Stimulated activated naive CD4-positive, alpha-beta T cell (primary cell): ENCODE measurements around the gene SRC.
"Not testable (repeated sequence)": the region's sequence is repeated elsewhere in the genome, so short reads cannot be mapped to it uniquely, and the experiment has no call there.

Experiments used
- DNase-seq, 6 experiments: peaks; one replicate each; lab custom pipeline; 2025; lab: John Stamatoyannopoulos, UW

Gene SRC

DNA sequence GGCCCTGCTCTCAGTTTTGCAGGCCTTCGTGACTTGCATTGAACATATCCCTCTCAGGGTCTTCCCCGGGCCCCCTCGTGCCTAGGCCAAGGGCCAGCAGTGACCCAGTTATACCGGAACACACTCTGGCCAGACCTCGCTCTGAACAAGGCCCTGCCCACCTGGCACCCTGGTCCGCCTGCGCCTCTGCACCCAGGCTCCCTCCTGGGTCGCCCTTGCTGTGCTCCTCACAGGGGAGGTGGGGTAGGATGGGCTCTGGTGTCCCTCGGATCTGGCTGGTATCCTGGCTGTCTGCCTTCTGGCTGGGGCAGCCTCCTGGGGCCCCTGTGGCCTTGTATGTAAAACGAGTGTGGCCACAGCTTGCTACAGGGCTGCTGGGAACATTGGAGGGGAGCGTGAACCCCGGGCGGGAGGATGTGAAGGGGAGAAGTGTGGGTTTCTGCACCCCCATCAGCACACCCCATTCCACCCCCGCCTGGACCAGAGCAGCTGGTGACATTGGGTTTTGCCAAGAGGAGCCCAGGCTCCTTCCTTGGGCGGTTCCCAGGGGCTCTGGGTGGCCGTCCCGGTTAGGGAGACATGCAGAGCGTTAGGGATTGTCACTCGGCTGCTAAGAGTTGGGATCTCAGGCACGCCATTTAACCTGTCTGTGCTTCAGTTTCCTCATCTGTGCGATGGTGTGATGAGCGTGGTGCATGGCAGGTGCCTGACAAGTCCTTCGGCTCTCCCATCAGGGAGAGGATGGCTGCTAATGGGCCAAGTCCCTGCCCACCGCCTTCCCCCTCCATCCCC lies 17.5 kb downstream of the SRC start:
- DNase-seq: no peak

DNA sequence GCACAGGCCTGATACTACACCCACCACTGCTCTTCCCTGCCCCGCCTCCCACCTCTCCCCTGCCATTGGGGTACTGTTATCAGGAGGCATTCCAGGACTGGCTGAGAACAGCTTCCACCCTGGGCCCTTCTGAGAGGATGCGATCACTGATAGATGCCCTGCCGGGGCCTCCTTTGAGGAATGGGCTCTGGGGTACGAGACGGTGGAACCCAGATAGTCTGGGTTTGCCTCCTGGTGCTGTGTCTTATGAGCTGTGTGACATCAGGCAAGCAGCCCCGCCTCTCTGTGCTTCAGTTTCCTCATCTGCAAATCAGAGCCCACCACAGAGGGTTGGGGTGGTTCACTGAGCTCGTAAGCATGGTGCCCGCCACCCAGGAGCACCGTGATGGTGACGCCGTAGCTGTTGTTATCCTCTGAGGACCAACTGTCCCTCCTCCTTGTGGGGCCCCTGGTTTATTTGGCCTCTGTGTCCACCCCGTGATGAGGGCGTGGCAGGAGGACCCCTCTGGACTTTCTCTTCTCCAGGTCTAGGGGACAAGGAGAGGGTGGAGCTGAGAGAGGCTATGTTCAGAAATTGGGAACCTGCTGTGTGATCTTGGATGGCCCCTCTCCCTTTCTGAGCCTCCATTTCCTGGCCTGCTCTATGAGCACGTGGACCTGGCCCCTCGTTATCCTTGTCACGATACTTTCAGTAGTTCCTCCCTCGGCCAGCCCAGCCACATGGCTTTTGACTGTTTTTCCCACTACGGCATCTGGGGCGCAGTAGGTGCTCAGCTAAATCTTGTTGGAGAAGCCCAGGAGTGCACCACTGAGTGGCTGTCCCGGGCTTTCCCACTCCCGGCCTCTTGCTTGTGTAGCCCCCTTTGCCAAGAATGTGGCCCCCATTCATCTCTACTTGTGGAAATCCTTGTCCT lies 18.3 kb downstream of the SRC start:
- no peak for DNase-seq

DNA sequence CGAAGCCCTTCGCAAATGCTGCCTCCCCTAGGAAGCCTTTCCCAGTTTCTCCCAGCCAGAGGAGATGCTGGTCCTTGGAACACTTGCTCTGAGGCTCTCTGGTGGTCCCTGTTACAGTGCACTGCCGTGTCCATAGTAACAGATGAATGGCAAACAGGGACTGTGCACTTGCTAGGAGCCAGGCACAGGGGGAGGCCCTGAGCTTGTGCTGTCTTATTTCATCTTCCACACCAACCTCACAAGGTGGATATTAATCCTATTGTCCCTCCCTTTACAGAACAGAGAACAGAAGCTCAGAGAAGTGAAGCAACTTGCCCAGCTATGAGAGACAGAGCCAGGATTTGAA lies 19.0 kb downstream of the SRC start:
- no peak for DNase-seq

DNA sequence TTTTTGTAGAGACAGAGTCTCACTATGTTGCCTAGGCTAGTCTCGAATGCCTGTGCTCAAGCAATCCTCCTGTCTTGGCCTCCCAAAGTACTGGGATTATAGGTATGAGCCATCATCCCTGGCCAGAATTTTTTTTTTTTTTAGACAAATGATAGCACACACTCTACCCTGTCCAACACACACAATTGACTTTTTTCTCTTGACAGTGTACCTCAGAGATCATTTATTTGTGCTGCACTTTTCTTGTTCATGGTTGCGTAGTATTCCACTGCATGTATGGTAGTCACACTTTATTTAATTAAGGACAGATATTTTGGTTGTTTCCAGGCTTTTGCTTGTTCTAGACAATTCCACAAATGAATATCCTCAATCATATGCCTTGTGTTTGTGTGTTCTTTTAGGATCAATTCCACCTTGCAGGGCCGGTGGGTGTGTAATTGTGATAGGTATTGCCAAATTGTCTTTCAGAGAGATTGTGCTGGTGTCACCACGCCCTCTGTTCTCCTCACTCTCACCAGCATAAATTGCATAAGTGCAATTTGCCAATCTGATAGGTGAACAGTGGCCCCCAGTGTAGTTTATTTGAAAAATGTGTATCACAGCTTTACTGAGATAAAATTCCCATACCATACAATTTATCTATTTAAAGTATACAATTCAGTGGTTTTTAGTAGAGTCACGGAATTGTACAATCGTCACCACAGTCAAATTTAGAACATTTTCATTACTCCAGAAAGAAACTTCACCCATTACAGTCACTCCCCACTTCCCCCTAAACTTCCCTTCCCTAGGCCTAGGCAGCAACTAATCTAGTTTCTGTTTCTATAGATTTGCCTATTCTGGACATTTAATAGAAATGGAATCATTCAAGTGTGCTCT lies 20.1 kb downstream of the SRC start:
- no peak for DNase-seq

DNA sequence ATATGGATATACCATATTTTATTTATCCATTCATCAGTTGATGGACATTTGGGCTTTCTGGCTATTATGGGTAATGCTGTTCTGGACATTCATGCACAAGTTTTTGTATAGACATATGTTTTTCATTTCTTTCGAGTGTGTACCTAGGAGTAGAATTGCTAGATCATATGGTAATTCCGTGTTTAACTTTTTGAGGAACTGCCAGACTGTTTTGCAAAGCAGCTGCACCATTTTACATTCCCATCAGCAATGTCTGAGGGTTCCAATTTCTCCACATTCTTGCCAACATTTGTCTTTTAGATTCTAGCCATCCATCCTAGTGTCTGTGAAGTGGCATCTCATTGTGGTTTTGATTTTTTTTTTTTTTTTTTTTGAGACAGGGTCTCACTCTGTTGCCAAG lies 20.8 kb downstream of the SRC start:
- DNase-seq: no peak

DNA sequence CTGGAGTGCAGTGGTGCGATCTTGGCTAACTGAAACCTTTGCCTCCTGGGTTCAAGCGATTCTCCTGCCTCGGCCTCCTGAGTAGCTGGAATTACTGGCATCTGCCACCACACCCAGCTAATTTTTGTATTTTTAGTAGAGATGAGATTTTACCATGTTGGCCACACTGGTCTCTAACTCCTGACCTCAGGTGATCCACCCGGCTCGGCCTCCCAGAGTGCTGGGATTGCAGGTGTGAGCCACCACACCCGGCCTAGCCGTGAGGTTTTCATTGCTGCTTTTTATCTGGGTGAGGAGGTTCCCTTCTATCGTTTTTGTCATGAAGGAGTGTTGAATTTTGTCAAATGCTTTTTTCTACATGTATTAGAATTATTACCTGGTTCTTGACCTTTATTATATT lies 23.9 kb downstream of the SRC start:
- no peak for DNase-seq

DNA sequence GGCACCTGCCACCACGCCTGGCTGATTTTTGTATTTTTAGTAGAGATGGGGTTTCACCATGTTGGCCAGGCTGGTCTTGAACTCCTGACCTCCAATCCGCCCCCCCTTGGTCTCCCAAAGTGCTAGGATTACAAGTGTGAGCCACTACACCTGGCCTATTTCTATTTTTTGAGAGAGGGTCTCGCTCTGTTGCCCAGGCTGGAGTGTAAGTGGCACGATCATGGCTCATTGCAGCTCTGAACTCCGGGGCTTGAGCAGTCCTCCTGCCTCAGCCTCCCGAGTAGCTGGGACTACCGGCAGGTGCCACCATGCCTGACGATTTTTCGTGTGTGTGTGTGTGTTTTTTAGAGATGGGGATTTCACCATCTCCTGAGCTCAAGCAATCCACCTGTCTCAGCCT lies 25.9 kb downstream of the SRC start:
- not testable (repeated sequence) for DNase-seq

DNA sequence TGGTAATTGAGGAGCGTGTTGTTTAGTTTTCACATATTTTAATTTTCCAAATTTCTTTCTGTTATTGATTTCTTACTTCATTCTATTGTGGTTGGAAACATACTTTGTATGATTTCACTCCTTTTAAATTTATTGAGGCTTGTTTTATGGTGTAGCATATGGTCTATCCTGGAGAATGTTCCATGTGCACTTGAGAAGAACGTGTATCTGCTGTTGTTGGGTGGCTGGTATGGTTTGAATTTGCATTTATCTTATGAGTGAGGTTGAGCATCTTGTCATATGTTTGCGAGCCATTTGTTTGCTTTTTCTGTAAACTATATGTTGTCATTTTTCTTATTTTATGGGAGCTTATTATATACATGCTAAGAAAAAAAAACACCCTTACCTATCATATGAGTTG lies 26.5 kb downstream of the SRC start:
- no peak for DNase-seq

DNA sequence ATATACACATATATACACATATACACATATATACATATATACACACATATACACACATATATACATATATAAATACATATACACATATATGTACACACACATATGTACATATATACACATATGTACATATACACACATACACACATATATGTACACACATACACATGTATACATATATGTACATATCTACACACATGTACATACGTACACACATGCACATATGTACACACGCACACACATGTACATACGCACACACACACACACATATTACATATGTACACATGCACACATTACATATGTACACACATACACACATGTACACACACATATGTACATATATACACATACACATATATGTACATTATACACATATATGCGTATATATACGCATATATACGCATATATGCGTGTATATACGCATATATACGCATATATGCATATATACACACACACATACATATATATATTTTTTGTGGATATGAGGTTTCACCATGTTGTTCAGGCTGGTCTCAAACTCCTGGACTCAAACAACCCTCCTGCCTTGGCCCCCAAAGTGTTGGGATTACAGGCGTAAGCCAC lies 27.2 kb downstream of the SRC start:
- DNase-seq: no peak

DNA sequence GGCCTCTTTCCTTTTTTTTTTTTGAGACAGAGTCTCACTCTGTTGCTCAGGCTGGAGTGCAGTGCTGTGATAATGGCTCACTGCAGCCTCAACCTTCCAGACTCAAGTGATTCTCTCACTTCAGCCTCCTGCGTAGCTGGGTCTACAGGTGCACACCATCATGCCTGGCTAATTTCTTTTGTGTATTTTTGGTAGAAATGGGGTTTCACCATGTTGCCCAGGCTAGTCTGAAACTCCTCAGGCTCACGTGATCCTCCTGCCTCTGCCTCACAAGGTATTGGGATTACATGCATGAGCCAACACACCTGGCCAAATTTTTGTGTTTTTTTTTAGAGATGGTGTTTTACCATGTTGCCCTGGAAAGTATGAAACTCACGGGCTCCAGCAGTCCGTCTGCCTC lies 29.3 kb downstream of the SRC start:
- no peak for DNase-seq

DNA sequence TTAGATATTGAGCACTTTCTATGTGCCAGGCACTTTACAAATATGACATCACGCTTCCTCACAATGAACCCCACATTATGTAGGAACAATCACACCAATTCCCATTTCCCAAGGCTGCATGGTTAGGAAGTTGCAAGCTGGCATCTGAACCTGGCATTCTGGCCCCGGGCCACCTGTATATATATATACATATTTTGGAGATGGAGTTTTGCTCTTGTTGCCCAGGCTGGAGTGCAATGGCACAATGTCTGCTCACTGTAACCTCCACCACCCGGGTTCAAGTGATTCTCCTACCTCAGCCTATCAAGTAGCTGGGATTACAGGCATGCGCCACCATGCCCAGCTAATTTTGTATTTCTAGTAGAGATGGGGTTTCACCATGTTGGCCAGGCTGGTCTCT lies 30.4 kb downstream of the SRC start:
- DNase-seq: no peak

DNA sequence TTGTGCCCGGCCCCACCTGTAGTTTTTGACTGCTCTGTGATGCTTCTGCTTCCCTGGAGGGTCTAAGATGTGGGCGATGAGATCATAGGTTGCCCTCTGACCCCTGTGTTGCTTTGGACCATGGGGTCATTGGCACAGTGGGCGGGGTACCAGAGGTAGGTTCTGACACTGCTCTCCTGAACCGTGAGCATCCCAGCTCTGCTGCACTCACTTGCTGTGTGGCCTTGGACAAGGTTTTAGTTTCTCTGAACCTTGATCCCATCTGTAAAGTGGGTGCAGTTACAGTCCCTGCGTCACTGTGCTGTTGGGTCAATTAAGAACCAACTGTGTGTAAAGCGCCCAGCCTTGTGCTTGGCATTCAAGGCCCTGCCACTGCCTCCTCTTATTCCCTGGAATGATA lies 30.9 kb downstream of the SRC start:
- DNase-seq: no peak

DNA sequence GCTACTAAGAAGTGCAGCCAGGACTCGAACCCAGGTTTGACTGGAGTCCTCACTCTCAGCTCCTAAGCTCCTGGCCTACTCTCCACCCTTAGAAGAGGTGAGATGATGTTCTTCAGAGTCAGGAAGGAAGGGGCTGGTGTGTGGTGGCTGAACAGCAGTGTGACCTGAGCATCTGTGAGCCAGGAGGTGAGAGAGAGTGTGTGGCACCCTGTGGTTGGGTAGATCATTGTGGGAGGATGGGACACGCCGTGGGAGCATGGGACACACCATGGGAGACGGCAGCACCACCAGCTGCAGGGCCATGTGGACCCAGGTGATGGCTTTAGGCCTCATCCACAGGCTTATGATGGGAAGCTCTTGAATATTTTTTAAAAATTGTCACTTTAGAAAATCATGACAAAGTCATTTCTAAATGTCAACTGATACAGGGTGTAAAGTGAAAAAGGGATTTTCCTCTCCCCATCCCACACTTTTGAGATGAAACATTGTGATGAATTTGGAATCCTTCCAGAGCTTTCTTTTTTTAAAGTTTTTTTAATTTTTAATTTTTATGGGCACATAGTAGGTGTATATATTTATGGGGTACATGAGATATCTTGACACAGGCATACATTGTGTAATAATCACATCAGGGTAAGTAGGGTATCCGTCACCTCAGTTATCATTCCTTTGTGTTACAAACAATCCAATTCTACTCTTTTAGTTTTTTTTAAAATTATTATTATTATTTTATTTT lies 31.6 kb downstream of the SRC start:
- no peak for DNase-seq

DNA sequence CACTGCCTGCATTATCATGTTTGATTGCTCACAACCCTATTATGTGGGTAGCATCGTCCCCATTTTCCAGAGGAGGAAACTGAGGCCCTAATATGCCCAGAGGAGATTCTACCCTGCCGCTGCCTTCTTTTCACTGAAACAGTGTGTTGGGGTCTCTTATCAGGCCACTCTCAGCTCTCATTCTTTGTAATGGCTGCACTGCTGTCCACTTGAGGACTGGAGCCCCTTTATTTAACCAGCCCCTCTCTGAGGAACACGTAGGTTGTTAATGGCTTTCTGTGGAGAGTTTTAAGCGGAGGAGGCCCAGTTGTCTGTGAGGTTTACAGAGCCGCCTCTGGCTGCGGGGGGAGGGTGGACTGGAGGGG lies 32.5 kb downstream of the SRC start:
- no peak for DNase-seq

DNA sequence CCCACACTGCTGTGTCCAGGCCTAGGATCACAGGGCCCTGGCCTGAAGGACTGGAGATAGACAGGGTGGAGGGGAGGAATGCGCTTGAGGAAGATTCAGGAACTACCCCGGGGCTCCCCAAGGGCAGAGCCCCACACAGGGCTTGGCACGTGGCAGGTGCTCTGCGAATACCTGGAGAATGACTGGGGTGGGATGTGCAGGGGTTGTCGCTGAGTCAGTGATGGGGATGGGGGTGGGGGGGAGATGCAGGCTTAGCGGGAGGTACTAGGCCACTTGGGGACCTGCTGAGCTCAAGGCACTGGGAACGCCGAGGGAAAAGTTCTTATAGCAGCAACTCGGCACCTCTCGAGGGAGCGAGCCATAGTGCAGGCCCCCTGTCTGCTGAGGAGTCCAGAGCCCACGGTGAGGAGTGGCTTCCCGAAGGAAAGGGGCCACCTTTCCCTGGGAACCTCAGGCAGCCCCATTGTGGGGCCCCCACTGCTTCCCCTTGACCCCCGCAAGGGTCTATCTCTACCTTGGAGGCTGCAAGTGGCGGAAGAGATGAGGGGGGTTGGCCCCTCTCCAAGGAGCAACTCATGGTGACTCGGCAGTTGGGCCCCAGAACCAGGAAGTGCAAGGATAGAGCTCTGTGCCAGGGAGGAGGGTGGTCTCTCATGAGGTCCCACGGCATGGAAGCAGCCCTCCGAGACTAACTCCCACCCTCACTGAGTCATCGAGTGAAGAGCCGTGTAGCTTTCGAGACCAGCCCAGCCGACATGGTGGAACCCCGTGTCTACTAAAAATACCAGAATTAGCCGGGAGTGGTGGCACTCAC lies 33.1 kb downstream of the SRC start:
- no peak for DNase-seq

DNA sequence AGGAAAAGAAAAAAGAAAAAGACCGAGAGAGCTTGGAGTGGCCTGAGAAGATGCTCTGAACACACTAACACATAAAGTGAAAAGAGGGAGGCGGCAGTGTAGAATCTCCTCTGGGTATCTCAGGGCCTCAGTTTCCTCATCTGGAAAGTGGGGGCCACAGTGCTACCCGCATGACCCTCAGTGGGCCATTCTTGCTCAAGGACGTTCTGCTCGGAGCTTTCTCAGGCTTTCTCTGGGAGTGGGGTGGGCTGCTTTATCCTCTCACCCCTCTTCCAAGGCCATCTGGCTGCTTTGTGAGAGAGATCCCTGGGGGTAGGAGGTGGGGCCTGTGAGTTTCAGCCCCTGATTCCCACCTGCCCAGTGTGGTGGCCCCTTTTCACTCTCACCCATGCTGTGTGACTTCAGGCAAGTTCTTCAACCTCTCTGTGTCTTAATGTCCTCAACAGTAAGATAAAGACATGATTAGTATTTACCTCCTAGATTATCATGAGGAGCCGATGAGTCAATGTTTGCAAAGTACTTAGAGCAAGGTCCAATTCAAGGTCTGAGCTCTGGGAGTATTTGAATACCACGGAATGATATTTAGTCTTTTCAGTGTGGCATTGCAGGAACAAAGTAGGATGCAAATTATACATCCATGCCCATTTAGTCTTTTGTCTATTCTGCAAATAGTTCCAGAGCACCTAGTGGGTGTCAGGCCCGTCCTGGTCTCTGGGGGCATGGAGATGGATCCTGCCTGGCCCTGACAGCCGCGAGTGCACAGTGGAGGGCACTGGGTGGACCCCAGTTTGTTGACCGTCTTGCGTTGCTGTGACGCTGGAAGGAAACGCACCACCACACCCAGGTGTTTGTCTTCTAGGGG lies 34.3 kb downstream of the SRC start:
- no peak for DNase-seq

DNA sequence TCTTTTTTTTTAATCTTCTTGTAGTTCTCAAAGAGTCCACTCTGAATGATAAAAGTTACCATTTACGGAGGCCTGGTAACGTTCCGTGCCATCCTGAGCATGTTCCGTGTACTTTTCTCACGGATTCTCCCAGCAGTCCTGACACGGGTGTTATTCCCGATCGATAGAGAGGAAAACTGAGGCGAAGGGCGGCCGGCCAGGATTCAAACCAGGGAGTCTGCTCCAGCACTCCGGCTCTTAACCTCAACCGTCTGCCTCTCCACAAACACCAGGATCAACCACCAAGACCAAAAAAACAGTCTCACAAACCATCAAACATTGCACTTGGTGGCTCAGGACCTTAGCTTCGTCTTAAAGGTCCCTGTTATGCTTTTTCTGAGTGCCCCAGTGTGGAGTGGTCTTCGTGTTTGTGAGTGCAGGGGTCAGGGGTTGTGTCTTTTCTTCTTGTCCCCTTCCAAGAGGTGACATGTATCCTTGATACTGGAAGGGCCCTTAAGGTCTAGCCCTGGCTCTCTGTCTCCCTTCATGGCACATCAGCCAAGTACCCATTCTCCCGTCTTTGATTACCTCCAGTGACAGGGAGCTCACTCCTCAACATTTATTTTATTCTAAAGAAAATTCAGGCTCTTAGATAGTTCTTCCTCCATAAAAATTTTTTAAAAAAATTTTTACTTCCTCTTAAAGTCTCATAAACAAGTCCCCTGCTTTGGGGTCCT lies 35.1 kb downstream of the SRC start:
- no peak for DNase-seq

DNA sequence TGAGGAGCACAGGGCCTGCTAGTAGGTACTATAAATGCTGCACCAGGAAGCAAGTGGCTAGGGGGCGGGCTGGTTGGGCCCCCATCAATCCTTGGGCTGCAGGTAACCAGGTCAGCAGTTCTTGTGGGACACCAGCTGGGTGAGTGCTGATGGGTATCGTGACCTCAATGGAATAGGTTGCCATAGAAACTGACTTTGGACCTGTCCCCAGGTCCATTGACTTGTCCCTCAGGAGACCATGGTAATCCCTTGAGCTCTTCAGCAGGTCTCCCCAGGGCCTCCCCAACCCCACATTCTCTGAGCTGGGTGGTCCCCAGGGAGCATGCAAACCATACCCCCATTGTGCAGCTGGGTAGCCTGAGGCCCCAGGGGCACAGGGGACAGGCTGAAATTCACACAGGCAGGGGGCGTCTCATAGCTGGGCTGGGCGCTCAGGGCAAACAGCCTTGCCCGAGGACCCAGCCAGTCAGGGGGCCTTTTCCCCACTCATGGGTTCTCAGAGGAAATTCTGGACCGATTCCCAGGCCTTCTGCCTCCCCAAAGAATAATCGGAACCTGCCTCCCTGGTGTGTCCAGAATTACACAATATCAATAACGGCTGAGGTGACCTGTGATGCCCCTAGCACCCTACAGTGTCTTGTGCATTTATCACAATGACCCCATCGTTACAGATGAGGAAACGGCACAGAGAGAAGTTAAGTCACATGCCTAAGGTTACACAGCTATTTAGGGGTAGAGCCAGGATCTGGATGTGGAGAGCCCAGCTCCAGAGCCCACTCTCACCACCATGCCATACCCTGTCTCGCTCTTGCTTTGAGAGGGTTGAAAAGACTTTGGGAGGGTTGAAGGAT lies 35.9 kb downstream of the SRC start:
- no peak for DNase-seq
